ENCODE measurements around the gene CPEB3.
A peak's percentile ranks its signal among the peaks of the same experiment; 100 is the strongest.

The CPEB3 gene

DNA sequence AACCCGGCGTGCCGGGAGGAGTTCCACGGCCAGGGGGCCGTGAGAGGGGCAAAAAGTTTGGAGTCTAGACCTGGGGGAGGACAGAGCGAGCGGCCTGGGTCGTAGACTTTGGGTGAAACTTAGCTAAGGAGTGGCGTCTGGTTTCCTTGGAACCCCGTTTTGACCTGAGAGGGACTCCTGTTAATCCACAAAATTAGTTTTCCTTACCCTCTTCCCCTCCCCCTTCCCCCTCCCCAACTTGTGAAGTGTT is 663 bp upstream of the CPEB3 start:
- H3K4me1 Mint-ChIP-seq (ENCODE audit: low read depth), result peaks cover 31% of the 10 kb centered on the region
- H3K36me3 Mint-ChIP-seq (ENCODE audit: low read depth), result peaks cover 17% of the 10 kb centered on the region
- H3K9me3 Mint-ChIP-seq, result no peaks in the 10 kb centered on the region
- peak overlapping the region; percentile 92 for H3K4me3 Mint-ChIP-seq
- no peaks in the 10 kb centered on the region for H3K27me3 Mint-ChIP-seq
- H3K27ac Mint-ChIP-seq, result peak overlapping the region; percentile 58

DNA sequence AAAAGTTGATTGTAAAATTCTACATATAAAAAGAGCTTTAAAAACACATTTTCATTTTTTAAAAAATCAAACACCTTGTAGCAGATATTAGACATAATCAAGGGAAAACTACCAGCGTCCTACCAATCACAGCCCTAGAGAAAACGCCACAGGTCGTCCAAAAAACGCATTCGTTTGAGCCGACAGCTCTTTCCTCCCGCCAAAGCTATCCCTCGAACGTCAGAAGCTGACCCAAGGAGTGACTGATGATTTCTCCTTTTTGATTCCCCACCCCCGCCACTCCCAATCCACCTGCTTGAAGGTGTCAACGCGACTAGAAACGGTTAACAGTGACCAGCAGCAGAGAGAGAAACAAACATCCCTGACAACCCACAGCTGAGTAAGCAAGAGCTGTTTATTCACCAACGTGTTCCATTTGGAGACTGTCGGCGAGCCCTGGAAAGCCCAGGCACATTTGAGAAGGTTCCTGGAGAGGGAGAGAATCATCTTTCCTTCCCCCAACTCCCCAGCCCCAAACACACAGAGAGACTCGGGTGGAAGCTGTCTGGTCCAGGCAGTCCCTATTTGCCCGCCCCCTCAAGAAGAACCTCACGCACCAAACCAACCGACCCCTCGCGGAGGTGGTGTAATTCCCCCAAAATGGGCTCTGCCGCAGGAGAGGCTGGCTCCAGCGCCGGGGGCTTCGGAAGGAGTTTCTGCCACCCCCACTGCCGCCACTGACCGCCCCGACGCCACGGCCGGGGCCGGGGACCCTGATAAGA is 622 bp downstream of the CPEB3 start:
- no peaks in the 10 kb centered on the region for H3K9me3 Mint-ChIP-seq
- peak overlapping the region; percentile 86 for H3K27ac Mint-ChIP-seq
- H3K27me3 Mint-ChIP-seq, result no peaks in the 10 kb centered on the region
- H3K4me3 Mint-ChIP-seq, result peak overlapping the region; percentile 92
- peaks cover 32% of the 10 kb centered on the region for H3K4me1 Mint-ChIP-seq (ENCODE audit: low read depth)
- peaks cover 14% of the 10 kb centered on the region for H3K36me3 Mint-ChIP-seq (ENCODE audit: low read depth)

DNA sequence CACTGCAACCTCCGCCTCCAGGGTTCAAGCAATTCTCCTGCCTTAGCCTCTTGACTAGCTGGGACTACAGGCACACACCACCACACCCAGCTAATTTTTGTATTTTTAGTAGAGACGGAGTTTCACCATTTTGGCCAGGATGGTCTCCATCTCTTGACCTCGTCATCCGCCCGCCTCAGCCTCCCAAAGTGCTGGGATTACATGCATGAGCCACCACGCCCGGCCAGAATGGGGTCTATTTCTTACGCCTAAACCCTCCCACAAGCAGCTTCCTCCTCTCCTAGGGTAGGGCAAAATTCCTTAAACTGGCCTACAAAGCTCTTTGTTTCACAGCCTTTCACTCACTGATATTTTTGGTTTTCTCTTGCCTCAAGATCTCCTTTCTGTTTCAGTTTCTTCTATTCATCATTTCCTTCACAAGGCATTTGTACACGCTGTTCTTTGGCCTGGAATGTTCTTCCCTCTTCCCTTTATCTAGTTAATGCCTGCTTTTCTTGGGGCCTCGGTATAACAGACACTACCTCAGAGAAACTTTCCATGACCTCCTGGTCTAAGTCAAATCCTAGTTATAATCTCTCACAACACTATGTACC is 6.7 kb downstream of the CPEB3 start:
- H3K4me3 Mint-ChIP-seq, result no peak overlapping the region
- no peaks in the 10 kb centered on the region for H3K9me3 Mint-ChIP-seq
- no peaks in the 10 kb centered on the region for H3K36me3 Mint-ChIP-seq (ENCODE audit: low read depth)
- H3K27me3 Mint-ChIP-seq, result no peaks in the 10 kb centered on the region
- H3K27ac Mint-ChIP-seq, result peak overlapping the region; percentile 9
- H3K4me1 Mint-ChIP-seq (ENCODE audit: low read depth), result peaks cover 21% of the 10 kb centered on the region

DNA sequence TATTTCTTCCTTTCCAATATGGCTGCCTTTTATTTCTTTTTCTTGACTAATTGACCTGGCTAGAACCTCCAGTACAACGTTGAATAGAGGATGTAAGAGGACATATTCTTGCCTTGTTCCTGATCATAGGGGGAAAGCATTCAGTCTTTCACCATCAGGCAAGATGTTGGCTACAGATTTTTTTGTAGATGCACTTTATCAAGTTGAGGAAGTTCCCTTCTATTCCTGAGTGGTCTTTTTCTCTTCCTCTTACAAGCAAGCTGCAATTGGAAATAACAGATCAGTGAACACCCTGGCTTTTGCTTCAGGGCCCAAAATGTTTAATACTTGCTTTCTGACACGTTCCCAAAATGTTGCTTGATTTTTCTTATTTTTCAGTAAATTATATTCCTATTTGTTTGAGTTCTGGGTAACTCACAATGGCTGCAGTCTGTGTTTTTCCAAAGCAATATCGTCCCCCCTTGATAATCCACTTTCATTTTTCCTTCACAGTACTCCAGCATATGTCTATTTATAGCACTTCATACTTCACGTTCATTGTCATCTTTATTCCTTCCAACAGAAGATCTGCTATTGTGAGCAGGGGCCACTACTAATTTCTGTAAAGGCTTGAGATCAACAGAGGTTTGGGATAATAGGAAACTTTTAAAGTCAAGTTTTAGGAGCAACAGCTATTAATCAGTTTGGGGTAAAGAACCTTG is 11.7 kb downstream of the CPEB3 start:
- H3K27me3 Mint-ChIP-seq, result no peaks in the 10 kb centered on the region
- no peak overlapping the region for H3K27ac Mint-ChIP-seq
- no peaks in the 10 kb centered on the region for H3K9me3 Mint-ChIP-seq
- H3K4me1 Mint-ChIP-seq (ENCODE audit: low read depth), result peaks cover 5% of the 10 kb centered on the region
- H3K36me3 Mint-ChIP-seq (ENCODE audit: low read depth), result no peaks in the 10 kb centered on the region
- H3K4me3 Mint-ChIP-seq, result no peak overlapping the region

DNA sequence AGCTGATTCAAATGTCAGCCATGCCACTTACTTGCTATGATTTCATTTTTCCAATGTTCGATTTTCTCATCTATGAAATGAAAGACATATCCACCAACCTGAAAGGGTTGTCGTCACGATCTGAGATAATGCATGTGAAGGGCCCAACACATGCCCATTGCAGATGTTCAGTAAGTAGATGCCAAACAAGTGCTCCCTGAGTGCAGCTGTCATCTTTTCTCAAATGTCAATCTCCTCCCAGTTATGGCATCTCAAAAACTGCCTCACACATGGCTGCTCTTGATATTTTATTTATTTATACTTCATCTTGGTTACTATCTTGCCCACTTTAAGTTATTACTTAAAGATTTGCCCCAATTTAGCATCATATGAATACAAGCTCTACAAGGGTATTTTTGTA is 16.8 kb downstream of the CPEB3 start:
- H3K27me3 Mint-ChIP-seq, result no peaks in the 10 kb centered on the region
- no peak overlapping the region for H3K4me3 Mint-ChIP-seq
- no peaks in the 10 kb centered on the region for H3K36me3 Mint-ChIP-seq (ENCODE audit: low read depth)
- no peaks in the 10 kb centered on the region for H3K9me3 Mint-ChIP-seq
- no peaks in the 10 kb centered on the region for H3K4me1 Mint-ChIP-seq (ENCODE audit: low read depth)
- no peak overlapping the region for H3K27ac Mint-ChIP-seq

DNA sequence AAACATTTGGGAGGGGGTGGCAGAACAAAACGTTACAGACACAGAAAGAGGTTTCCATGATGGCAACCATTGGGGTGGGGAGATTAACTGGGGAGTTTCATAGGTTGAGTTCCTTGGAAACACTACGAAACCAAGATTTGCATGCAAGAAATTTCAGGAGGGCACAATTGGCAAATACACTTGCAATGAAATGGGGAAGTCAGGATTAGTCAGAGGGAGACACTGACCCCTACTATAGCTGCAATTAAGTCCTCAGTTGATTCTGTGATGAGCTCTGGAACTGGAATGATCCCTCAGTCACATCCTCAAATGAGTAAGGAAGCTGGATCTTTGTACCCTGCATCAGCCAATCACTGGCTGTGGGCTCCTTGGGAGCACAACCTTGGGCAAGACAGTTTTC is 22.1 kb downstream of the CPEB3 start:
- Mint-ChIP-seq H3K36me3 (ENCODE audit: low read depth) (peaks cover 4% of the 10 kb centered on the region), H3K9me3 (no peaks in the 10 kb centered on the region), H3K4me3 (no peak overlapping the region), H3K27me3 (no peaks in the 10 kb centered on the region), H3K4me1 (ENCODE audit: low read depth) (peaks cover 19% of the 10 kb centered on the region), H3K27ac (no peak overlapping the region)

DNA sequence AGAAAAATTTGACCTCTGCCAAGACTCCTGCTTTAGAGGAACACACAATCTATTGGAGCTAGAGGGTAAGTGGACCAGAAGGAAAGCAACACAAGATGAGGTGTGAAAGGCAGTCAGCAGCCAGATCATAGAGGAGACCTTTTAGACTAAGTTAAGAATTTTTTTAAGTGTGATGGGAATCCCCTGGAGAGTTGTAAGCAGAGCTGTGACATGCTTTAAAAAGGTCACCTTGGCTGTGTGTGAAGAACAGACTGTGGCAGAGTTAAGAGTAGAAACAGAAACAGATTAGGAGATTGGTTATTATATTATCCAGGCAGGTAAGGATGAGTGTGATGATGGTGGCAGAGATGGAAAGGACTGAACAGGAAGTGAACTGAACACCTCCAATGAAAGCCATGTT is 23.5 kb downstream of the CPEB3 start:
- peaks cover 4% of the 10 kb centered on the region for H3K36me3 Mint-ChIP-seq (ENCODE audit: low read depth)
- H3K4me1 Mint-ChIP-seq (ENCODE audit: low read depth), result peaks cover 19% of the 10 kb centered on the region
- H3K9me3 Mint-ChIP-seq, result no peaks in the 10 kb centered on the region
- H3K27ac Mint-ChIP-seq, result peak overlapping the region; percentile 4
- no peak overlapping the region for H3K4me3 Mint-ChIP-seq
- no peaks in the 10 kb centered on the region for H3K27me3 Mint-ChIP-seq

DNA sequence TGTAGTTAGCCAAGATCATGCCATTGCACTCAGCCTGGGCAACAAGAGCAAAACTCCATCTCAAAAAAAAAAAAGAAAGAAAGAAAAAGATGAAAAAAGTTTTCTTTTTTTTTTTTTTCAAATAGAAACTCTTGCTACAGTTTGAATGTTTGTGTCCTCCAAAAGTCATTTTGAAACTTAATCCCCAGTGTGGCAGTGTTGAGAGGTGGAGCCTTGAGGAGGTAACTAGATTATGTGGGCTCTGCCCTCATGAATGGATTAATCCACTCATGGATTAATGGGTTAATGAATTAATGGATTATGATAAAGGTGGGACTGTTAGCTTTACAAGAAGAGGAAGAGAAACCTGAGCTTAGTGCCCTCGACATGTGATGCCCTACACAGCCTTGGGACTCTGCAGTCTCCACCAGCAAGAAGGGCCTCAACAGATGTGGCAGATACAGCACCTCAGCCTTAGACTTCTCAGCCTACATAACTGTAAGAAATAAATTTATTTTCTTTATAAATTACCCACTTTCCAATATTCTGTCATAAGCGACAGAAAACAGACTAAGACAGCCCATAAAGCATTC is 25.1 kb downstream of the CPEB3 start:
- Mint-ChIP-seq H3K4me1 (ENCODE audit: low read depth) (peaks cover 19% of the 10 kb centered on the region), H3K9me3 (no peaks in the 10 kb centered on the region), H3K4me3 (no peak overlapping the region), H3K27me3 (no peaks in the 10 kb centered on the region), H3K27ac (no peak overlapping the region), H3K36me3 (ENCODE audit: low read depth) (peaks cover 4% of the 10 kb centered on the region)

DNA sequence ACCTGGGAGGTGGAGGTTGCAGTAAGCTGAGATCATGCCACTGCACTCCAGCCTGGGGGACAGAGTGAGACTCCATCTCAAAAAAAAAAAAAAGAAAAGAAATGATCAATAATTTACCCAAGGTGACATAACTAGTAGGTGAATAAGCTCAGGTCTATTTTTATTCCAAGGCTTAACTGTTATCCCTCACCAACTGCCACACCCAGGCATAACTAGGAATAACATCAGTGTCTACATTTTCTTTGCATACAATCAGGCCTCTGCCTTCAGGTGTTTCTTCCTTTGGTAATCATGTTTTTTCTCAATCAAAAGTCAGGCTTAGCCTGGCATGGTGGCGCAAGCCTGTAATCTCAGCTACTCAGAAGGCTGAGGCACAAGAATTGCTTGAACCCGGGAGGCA is 26.6 kb downstream of the CPEB3 start:
- H3K27ac Mint-ChIP-seq, result no peak overlapping the region
- peaks cover 19% of the 10 kb centered on the region for H3K4me1 Mint-ChIP-seq (ENCODE audit: low read depth)
- no peaks in the 10 kb centered on the region for H3K27me3 Mint-ChIP-seq
- H3K4me3 Mint-ChIP-seq, result no peak overlapping the region
- H3K36me3 Mint-ChIP-seq (ENCODE audit: low read depth), result peaks cover 4% of the 10 kb centered on the region
- H3K9me3 Mint-ChIP-seq, result no peaks in the 10 kb centered on the region

DNA sequence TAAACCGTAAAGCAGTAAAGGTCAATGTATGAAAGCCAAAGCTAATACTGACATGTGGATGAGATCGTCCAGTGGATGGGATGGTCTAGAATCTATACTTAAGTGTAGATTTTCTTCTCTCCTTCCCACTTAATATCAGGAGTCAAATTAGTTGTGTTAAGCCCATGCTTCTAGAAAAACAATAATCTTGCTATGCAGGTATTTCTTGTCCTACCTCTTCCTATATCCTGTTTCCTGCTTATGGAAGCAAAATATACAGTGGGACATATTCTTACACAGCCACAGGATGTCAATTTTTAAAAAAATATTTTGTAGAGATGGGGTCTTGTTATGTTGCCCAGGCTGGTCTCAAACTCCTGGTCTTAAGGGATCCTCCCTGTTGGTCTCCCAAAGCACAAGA is 27.5 kb downstream of the CPEB3 start:
- Mint-ChIP-seq H3K4me3 (no peak overlapping the region), H3K9me3 (no peaks in the 10 kb centered on the region), H3K36me3 (ENCODE audit: low read depth) (peaks cover 4% of the 10 kb centered on the region), H3K27me3 (no peaks in the 10 kb centered on the region), H3K4me1 (ENCODE audit: low read depth) (peaks cover 16% of the 10 kb centered on the region), H3K27ac (no peak overlapping the region)

DNA sequence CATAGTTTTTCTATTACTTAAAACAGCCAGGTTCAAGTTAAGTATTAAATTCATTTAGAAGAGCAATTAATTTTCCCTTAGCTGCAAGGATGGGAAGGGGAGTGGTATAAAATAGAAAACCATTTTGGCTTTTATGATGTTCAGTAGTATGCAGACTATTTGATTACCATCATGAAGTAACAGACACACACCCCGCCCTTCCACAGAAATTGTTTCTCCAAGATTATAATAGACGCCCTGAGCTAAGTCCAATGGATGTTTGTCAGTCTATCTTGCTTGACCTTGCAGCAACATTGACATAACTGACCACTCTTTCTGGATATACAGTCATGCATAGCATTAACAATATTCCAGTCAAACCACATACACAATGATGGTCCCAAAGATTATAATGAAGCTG is 42.3 kb downstream of the CPEB3 start:
- peaks cover 5% of the 10 kb centered on the region for H3K4me1 Mint-ChIP-seq (ENCODE audit: low read depth)
- no peaks in the 10 kb centered on the region for H3K27me3 Mint-ChIP-seq
- no peak overlapping the region for H3K4me3 Mint-ChIP-seq
- no peaks in the 10 kb centered on the region for H3K9me3 Mint-ChIP-seq
- no peaks in the 10 kb centered on the region for H3K36me3 Mint-ChIP-seq (ENCODE audit: low read depth)
- H3K27ac Mint-ChIP-seq, result no peak overlapping the region

DNA sequence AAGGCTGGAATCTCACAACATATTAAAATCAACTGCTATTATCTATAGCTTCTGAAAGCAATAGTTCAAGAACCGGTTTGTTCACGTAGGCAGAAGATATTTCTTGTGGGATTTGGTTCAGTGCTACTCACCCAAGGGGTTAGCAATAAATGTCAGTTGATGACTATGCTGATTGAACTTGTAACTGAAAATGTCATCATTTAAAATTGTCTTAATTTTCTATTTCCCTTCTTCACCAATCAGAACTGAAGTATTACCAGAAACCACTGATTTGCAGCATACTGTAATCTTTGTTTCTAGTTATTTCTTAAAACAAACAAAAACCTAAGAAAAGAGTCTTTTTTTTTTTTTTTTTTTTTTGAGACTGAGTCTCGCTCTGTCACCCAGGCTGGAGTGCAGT is 46.1 kb downstream of the CPEB3 start:
- Mint-ChIP-seq H3K9me3 (no peaks in the 10 kb centered on the region), H3K36me3 (ENCODE audit: low read depth) (no peaks in the 10 kb centered on the region), H3K4me1 (ENCODE audit: low read depth) (peaks cover 34% of the 10 kb centered on the region), H3K27ac (no peak overlapping the region), H3K27me3 (no peaks in the 10 kb centered on the region), H3K4me3 (no peak overlapping the region)

DNA sequence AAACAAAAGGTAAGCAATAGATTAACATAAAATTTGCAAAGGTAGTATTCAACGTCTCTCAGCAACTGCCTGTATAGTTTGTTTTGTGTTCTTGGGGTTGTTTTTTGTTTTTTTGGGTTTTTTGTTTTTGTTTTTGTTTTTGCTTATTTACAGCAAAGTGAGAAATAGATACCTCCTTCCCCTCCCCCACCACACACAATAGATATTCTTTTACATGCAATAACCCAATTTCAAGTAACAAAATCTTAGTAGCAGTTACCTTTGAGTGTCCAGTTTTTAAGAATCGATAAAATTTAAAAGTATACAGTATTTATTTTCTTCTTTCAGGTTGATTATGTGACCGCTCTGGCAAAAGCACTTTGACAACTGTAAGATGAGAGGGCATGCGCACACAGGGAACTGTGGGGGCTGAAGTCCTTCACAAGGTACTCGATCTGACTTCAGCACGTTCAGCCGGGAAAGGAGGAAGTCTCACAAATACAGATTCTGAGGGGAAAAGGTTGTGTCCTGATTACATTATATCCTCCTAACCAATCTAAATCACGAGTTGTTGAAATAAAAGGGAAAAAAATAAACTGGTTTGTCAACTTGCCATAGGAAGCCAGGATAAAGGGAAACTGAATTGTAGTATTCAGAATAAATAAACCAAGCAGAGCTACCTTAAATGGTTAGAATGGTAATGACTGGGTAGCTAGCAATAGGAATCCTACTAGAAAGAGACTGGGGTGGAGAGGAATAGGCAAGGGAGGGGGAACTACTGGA is 47.8 kb downstream of the CPEB3 start:
- peak overlapping the region; percentile 50 for H3K4me3 Mint-ChIP-seq
- H3K27ac Mint-ChIP-seq, result peak overlapping the region; percentile 5
- no peaks in the 10 kb centered on the region for H3K36me3 Mint-ChIP-seq (ENCODE audit: low read depth)
- H3K9me3 Mint-ChIP-seq, result no peaks in the 10 kb centered on the region
- H3K27me3 Mint-ChIP-seq, result peaks cover 8% of the 10 kb centered on the region
- peaks cover 43% of the 10 kb centered on the region for H3K4me1 Mint-ChIP-seq (ENCODE audit: low read depth)

DNA sequence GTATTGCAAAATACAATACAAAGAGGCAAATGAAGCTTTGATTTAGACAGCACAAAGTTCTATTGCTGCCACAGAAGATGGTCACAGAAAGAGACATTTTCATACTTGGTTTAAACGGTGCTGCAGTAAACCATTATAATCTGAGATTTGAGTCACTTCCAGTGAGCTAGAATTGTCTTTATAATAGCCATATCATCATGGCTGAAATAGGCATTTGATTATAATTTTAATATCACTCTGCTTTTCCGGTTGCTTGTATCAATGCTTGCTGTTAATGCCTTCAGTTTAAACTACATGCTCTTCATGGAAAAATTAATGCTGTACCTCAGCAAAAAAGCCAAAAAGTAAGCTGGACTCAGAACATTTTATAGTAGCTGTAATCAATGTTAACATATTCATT is 48.5 kb downstream of the CPEB3 start:
- no peak overlapping the region for H3K4me3 Mint-ChIP-seq
- peaks cover 43% of the 10 kb centered on the region for H3K4me1 Mint-ChIP-seq (ENCODE audit: low read depth)
- no peak overlapping the region for H3K27ac Mint-ChIP-seq
- H3K27me3 Mint-ChIP-seq, result peaks cover 8% of the 10 kb centered on the region
- H3K9me3 Mint-ChIP-seq, result no peaks in the 10 kb centered on the region
- no peaks in the 10 kb centered on the region for H3K36me3 Mint-ChIP-seq (ENCODE audit: low read depth)

DNA sequence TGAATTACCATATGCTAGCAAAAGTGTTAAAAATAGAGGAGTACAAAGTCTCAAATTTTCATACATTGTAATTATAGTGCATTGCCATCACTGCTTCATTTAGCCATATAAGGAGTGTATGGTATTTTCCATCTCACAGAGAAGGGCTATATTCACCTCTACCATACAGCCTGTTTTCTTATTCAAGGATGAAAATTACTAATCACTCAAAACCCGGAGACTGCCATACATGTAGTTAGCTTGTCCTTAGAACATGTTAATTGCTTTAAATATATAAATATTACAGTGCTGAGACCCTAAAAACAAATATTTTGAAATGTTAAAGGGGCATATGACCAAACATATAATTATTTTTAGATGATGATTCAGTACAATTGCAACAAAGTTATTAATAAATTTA is 49.4 kb downstream of the CPEB3 start:
- H3K4me3 Mint-ChIP-seq, result peak overlapping the region; percentile 86
- H3K27me3 Mint-ChIP-seq, result peaks cover 8% of the 10 kb centered on the region
- H3K36me3 Mint-ChIP-seq (ENCODE audit: low read depth), result peaks cover 4% of the 10 kb centered on the region
- no peaks in the 10 kb centered on the region for H3K9me3 Mint-ChIP-seq
- H3K4me1 Mint-ChIP-seq (ENCODE audit: low read depth), result peaks cover 43% of the 10 kb centered on the region
- no peak overlapping the region for H3K27ac Mint-ChIP-seq
